H9 (cell line): ENCODE results near the gene MCCC1. TPM values are rescaled to one million over a fixed set of nuclear protein-coding genes. Genes with fewer than 3 reads are reported as not detected.

Experiments used
- DNase-seq: peaks from one replicate; pipeline ENCODE4 v3.0.0-alpha.2; 2017
- H2AFZ ChIP-seq: one replicate; pipeline ENCODE4 v1.6.1; 2013; ENCODE audit warnings: mild to moderate bottlenecking, low read length, control low read depth, moderate library complexity
- H2AK5ac ChIP-seq: 2 replicates; pipeline ENCODE4 v1.6.1; 2013; ENCODE audit warnings: low read length, control low read depth, mixed read lengths; ENCODE audit not compliant: insufficient read length
- H2BK120ac ChIP-seq: one replicate; pipeline ENCODE4 v1.6.1; 2013; ENCODE audit warnings: low read depth, mild to moderate bottlenecking, low read length, control low read depth, inconsistent platforms; ENCODE audit not compliant: poor library complexity, severe bottlenecking
- H2BK12ac ChIP-seq: 2 replicates; pipeline ENCODE4 v1.6.1; 2013; ENCODE audit warnings: low read length, control low read depth, mixed read lengths, low read depth; ENCODE audit not compliant: insufficient read length
- H2BK15ac ChIP-seq: 2 replicates; pipeline ENCODE4 v1.6.1; 2013; ENCODE audit warnings: low read depth, low read length, control low read depth
- H2BK20ac ChIP-seq: one replicate; pipeline ENCODE4 v1.6.1; 2013; ENCODE audit warnings: low read depth, mild to moderate bottlenecking, low read length, control low read depth, inconsistent platforms; ENCODE audit not compliant: poor library complexity, severe bottlenecking
- H2BK5ac ChIP-seq: 2 replicates; pipeline ENCODE4 v1.6.1; 2013; ENCODE audit warnings: low read length, control low read depth, mixed read lengths; ENCODE audit not compliant: insufficient read length
- H3K14ac ChIP-seq: 2 replicates; pipeline ENCODE4 v1.6.1; 2013; ENCODE audit warnings: low read length, control low read depth; ENCODE audit not compliant: insufficient read depth
- H3K18ac ChIP-seq: 2 replicates; pipeline ENCODE4 v1.6.1; 2013; ENCODE audit warnings: low read depth, mild to moderate bottlenecking, mixed read lengths, low read length, control low read depth; ENCODE audit not compliant: insufficient read length
- H3K23ac ChIP-seq: 2 replicates; pipeline ENCODE4 v1.6.1; 2013; ENCODE audit warnings: low read length, control low read depth, mixed read lengths, low read depth; ENCODE audit not compliant: insufficient read length
- H3K23me2 ChIP-seq: 2 replicates; pipeline ENCODE4 v1.6.1; 2013; ENCODE audit warnings: low read depth, mild to moderate bottlenecking, mixed read lengths, low read length, control low read depth; ENCODE audit not compliant: insufficient read length, poor library complexity, severe bottlenecking
- H3K27ac ChIP-seq: 2 replicates; pipeline ENCODE4 v1.5.1; 2013; ENCODE audit warnings: low read length, control low read depth, mixed read lengths, low read depth; ENCODE audit not compliant: insufficient read length
- H3K27me3 ChIP-seq: 2 replicates; pipeline ENCODE4 v1.6.1; 2013; ENCODE audit warnings: low read length, control low read depth, inconsistent platforms; ENCODE audit not compliant: insufficient read depth
- H3K4ac ChIP-seq: 2 replicates; pipeline ENCODE4 v1.6.1; 2013; ENCODE audit warnings: low read depth, mild to moderate bottlenecking, control low read depth, inconsistent platforms, low read length, moderate library complexity
- H3K4me1 ChIP-seq: 2 replicates; pipeline ENCODE4 v1.6.1; 2013; ENCODE audit warnings: low read length, control low read depth, inconsistent platforms; ENCODE audit not compliant: insufficient read depth
- H3K4me2 ChIP-seq: 2 replicates; pipeline ENCODE4 v1.6.1; 2013; ENCODE audit warnings: low read length, control low read depth, mixed read lengths; ENCODE audit not compliant: insufficient read length, insufficient read depth
- H3K56ac ChIP-seq: 2 replicates; pipeline ENCODE4 v1.6.1; 2013; ENCODE audit warnings: low read depth, mild to moderate bottlenecking, mixed read lengths, low read length, control low read depth; ENCODE audit not compliant: insufficient read length
- H3K79me1 ChIP-seq: 2 replicates; pipeline ENCODE4 v1.6.1; 2013; ENCODE audit warnings: low read depth, mild to moderate bottlenecking, moderate library complexity, low read length, control low read depth, inconsistent platforms; ENCODE audit not compliant: insufficient read depth, poor library complexity, severe bottlenecking
- H3K79me2 ChIP-seq: 2 replicates; pipeline ENCODE4 v1.6.1; 2013; ENCODE audit warnings: low read length, control low read depth, inconsistent platforms; ENCODE audit not compliant: insufficient read depth
- H3K9ac ChIP-seq: 2 replicates; pipeline ENCODE4 v1.6.1; 2013; ENCODE audit warnings: low read length, control low read depth, mixed read lengths; ENCODE audit not compliant: insufficient read length; ENCODE audit errors: extremely low read depth
- H3K9me3 ChIP-seq: one replicate; pipeline ENCODE4 v1.6.1; 2013; ENCODE audit warnings: low read depth, low read length, inconsistent platforms; ENCODE audit not compliant: control insufficient read depth
- H3T11ph ChIP-seq: one replicate; pipeline ENCODE4 v1.6.1; 2013; ENCODE audit warnings: mild to moderate bottlenecking, low read length, control low read depth, inconsistent platforms
- H4K20me1 ChIP-seq: one replicate; pipeline ENCODE4 v1.6.1; 2013; ENCODE audit not compliant: control insufficient read depth, insufficient read length, insufficient read depth
- H4K5ac ChIP-seq: 2 replicates; pipeline ENCODE4 v1.6.1; 2013; ENCODE audit warnings: low read depth, mild to moderate bottlenecking, mixed read lengths, low read length, control low read depth; ENCODE audit not compliant: insufficient read length
- H4K8ac ChIP-seq: replicated peaks from 2 replicates; pipeline ENCODE4 v1.6.1; 2013; ENCODE audit warnings: low read length, control low read depth, mixed read lengths, low read depth; ENCODE audit not compliant: insufficient read length
- H4K91ac ChIP-seq: 2 replicates; pipeline ENCODE4 v1.6.1; 2013; ENCODE audit warnings: low read depth, mild to moderate bottlenecking, moderate library complexity, mixed read lengths, low read length, control low read depth; ENCODE audit not compliant: insufficient read length
- H3K27ac Mint-ChIP-seq, 3 experiments: 2 replicates in 2 of 3; 3 replicates in 1 of 3; pipeline ENCODE4 v1.8.0; 2020 to 2021; ENCODE audit warnings: mixed read lengths in 3 of 3, mild to moderate bottlenecking in 1 of 3, moderate library complexity in 1 of 3
- H3K27me3 Mint-ChIP-seq: 2 replicates; pipeline ENCODE4 v1.8.0; 2021; ENCODE audit warnings: low read depth, mild to moderate bottlenecking, moderate library complexity, mixed read lengths
- H3K36me3 Mint-ChIP-seq, 3 experiments: 2 replicates in 2 of 3; 3 replicates in 1 of 3; pipeline ENCODE4 v1.8.0; 2020 to 2021; ENCODE audit warnings: low read depth in 3 of 3, mixed read lengths in 3 of 3; ENCODE audit not compliant: insufficient read depth in 1 of 3
- H3K4me1 Mint-ChIP-seq, 2 experiments: 2 replicates each; pipeline ENCODE4 v1.8.0; 2020; ENCODE audit warnings: mixed read lengths in 2 of 2
- H3K4me3 Mint-ChIP-seq, 2 experiments: 2 replicates in 1 of 2; 3 replicates in 1 of 2; pipeline ENCODE4 v1.8.0; 2020 to 2021; ENCODE audit warnings: mild to moderate bottlenecking in 2 of 2, mixed read lengths in 2 of 2, moderate library complexity in 1 of 2
- H3K9me3 Mint-ChIP-seq, 2 experiments: 2 replicates in 1 of 2; 3 replicates in 1 of 2; pipeline ENCODE4 v1.8.0; 2020; ENCODE audit warnings: mild to moderate bottlenecking in 2 of 2, mixed read lengths in 2 of 2, moderate library complexity in 1 of 2
- WGBS: extraction: QIAGEN DNeasy Blood & Tissue Kit; methylation state at CpG from one replicate; pipeline ENCODE4 v1.1.7; 2013; ENCODE audit warnings: missing lambda C conversion rate, low lambda C conversion rate, mixed read lengths; ENCODE audit not compliant: insufficient read length; ENCODE audit errors: extremely low coverage; 5-methylcytosine and 5-hydroxymethylcytosine counted together
- total RNA-seq: library from RNA; stranded (reverse); gene quantifications from 2 replicates; pipeline ENCODE4 v1.2.1, GENCODE V29; 2021
- TF ChIP-seq, protein P1 (sequence below): fragments of 200-600 bp; sonication (generic); conservative IDR thresholded peaks from 3 replicates; pipeline ENCODE4 v1.8.0; 2021; ENCODE audit warnings: antibody characterized with exemption, mild to moderate bottlenecking

MCCC1 gene
- total RNA-seq, 1 experiment from 2014 or later, result 18.3 TPM

DNA sequence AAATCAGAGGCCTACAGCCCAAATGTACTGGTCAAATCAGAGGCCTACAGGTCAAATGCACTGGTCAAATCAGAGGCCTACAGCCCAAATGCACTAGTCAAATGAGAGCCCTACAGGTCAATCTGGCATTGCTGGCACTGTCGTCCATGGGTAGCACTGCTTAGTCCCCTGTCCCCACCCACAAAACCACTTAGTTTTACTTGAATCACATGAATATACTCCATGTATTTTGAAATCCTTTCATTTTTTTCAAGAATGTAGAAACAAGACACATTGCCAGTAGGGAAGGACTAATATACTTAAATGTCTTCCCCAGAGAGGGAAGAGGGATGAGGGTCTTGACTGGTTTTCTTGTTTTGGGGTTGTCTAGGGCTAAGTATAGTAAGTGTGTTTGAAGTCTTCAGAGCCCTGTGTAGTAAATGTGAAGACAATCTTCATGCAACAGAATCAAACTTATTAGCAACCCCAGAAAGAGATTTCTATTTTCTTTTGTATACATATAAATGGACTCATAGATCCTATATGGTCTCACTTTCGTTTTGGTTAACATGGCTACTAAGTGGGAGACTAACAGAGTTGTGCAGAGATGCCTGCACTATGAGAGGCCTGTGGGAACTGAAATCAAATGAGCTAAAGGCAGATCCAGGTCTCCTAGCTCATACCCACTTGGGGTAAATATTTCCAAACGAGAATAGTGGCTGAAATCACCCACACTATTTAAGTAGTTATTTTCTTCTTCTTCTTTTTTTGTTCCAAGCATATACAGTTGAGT is 80.7 kb downstream of the MCCC1 start:
- Mint-ChIP-seq H3K4me3 (no peak overlapping the region), H3K9me3 (no peaks in the 10 kb centered on the region), H3K27me3 (no peaks in the 10 kb centered on the region), H3K36me3 (peaks cover 4 to 55% (median 18%) of the 10 kb centered on the region in 3 experiments; a peak in 6 of 7 replicates), H3K27ac (no peak overlapping the region), H3K4me1 (peaks cover under 1 to 4% of the 10 kb centered on the region in 2 experiments; a peak in 1 of 4 replicates)
- Histone ChIP-seq H3K14ac (no peak overlapping the region), H3K79me2 (no peaks in the 10 kb centered on the region), H2BK5ac (no peak overlapping the region), H2BK15ac (no peak overlapping the region), H4K5ac (no peak overlapping the region), H3K56ac (no peak overlapping the region), H4K91ac (no peak overlapping the region), H3K9me3 (no peaks in the 10 kb centered on the region), H2BK120ac (no peak overlapping the region), H3K23me2 (no peaks in the 10 kb centered on the region), H3K4me2 (no peak overlapping the region), H4K8ac (no peak overlapping the region), H4K20me1 (no peaks in the 10 kb centered on the region), H3K9ac (no peak overlapping the region), H2AK5ac (no peak overlapping the region), H2BK20ac (no peak overlapping the region), H3K4me1 (no peaks in the 10 kb centered on the region), H3K23ac (no peak overlapping the region), H2BK12ac (no peak overlapping the region), H3T11ph (no peak overlapping the region), H2AFZ (no peak overlapping the region), H3K4ac (no peak overlapping the region), H3K79me1 (no peaks in the 10 kb centered on the region), H3K18ac (no peak overlapping the region), H3K27me3 (no peaks in the 10 kb centered on the region), H3K27ac (no peak overlapping the region)
- TF ChIP-seq, protein P1, sequence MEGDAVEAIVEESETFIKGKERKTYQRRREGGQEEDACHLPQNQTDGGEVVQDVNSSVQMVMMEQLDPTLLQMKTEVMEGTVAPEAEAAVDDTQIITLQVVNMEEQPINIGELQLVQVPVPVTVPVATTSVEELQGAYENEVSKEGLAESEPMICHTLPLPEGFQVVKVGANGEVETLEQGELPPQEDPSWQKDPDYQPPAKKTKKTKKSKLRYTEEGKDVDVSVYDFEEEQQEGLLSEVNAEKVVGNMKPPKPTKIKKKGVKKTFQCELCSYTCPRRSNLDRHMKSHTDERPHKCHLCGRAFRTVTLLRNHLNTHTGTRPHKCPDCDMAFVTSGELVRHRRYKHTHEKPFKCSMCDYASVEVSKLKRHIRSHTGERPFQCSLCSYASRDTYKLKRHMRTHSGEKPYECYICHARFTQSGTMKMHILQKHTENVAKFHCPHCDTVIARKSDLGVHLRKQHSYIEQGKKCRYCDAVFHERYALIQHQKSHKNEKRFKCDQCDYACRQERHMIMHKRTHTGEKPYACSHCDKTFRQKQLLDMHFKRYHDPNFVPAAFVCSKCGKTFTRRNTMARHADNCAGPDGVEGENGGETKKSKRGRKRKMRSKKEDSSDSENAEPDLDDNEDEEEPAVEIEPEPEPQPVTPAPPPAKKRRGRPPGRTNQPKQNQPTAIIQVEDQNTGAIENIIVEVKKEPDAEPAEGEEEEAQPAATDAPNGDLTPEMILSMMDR, result no peak
- WGBS, result no CpG with 5 or more reads among the region's 3 CpGs
- no peak for DNase-seq
